ENCODE measurements around the gene FAM161B.

The FAM161B gene

GRCh38 chr14:73889376-73889775 is 60.5 kb downstream of the FAM161B start:
- Histone ChIP-seq H3K27ac (no peak overlapping the region), H3K27me3 (replicated peaks) (no peaks in the 10 kb centered on the region), H3K4me3 (ENCODE audit: low read depth, low read length) (no peak overlapping the region), H3K36me3 (replicated peaks) (peaks cover 7% of the 10 kb centered on the region)
- in situ Hi-C loops (cut with HindIII; ENCODE audit: low pct_ligation_motif_present, low sequenced_read_pairs) = no loop called here
- no peak for DNase-seq
- no peak for TF ChIP-seq CTCF (IDR thresholded peaks at IDR 0.05; ENCODE audit: low read depth, low read length, missing control alignments)

GRCh38 chr14:73888971-73889370 is 60.9 kb downstream of the FAM161B start:
- Histone ChIP-seq H3K27me3 (replicated peaks) (no peaks in the 10 kb centered on the region), H3K4me3 (ENCODE audit: low read depth, low read length) (no peak overlapping the region), H3K36me3 (replicated peaks) (peaks cover 6% of the 10 kb centered on the region), H3K27ac (no peak overlapping the region)
- in situ Hi-C loops (cut with HindIII; ENCODE audit: low pct_ligation_motif_present, low sequenced_read_pairs) = no loop called here
- DNase-seq = no peak
- TF ChIP-seq CTCF (IDR thresholded peaks at IDR 0.05; ENCODE audit: low read depth, low read length, missing control alignments) = no peak

- Histone ChIP-seq H3K27ac (peak overlapping the region; percentile 16), H3K4me3 (ENCODE audit: low read depth, low read length) (peak overlapping the region; percentile 91), H3K27me3 (replicated peaks) (no peaks in the 10 kb centered on the region), H3K36me3 (replicated peaks) (peaks cover 3% of the 10 kb centered on the region)
- in situ Hi-C loops (cut with HindIII; ENCODE audit: low pct_ligation_motif_present, low sequenced_read_pairs) = no loop called here
- no peak for DNase-seq
- TF ChIP-seq CTCF (IDR thresholded peaks at IDR 0.05; ENCODE audit: low read depth, low read length, missing control alignments) = no peak
Observed at GRCh38 chr14:73888460-73888725, 61.5 kb downstream of the FAM161B start.

GRCh38 chr14:73887694-73888459 is 62.0 kb downstream of the FAM161B start:
- in situ Hi-C loops (cut with HindIII; ENCODE audit: low pct_ligation_motif_present, low sequenced_read_pairs) = no loop called here
- peak overlapping the region; percentile 91 for H3K4me3 ChIP-seq (ENCODE audit: low read depth, low read length)
- H3K27me3 ChIP-seq (replicated peaks) = no peaks in the 10 kb centered on the region
- DNase-seq = no peak
- H3K27ac ChIP-seq = peak overlapping the region; percentile 16
- TF ChIP-seq CTCF (IDR thresholded peaks at IDR 0.05; ENCODE audit: low read depth, low read length, missing control alignments) = no peak
- H3K36me3 ChIP-seq (replicated peaks) = no peaks in the 10 kb centered on the region

GRCh38 chr14:73887318-73887616 is 62.6 kb downstream of the FAM161B start:
- no peaks in the 10 kb centered on the region for H3K36me3 ChIP-seq (replicated peaks)
- H3K27me3 ChIP-seq (replicated peaks) = no peaks in the 10 kb centered on the region
- H3K4me3 ChIP-seq (ENCODE audit: low read depth, low read length) = peak overlapping the region; percentile 91
- in situ Hi-C loops (cut with HindIII; ENCODE audit: low pct_ligation_motif_present, low sequenced_read_pairs) = no loop called here
- TF ChIP-seq CTCF (IDR thresholded peaks at IDR 0.05; ENCODE audit: low read depth, low read length, missing control alignments) = no peak
- peak overlapping the region; percentile 88 for H3K27ac ChIP-seq
- no peak for DNase-seq
